K562 (cell line): ENCODE data around the gene CENPB.

ENCODE experiments used
- L3MBTL2 ChIP-seq: fragments of 450-650 bp; IDR thresholded peaks from 2 replicates; pipeline ENCODE4 v1.6.1; 2016; ENCODE audit warnings: mild to moderate bottlenecking, moderate library complexity
- POLR2A ChIP-seq: fragments of 450-650 bp; conservative IDR thresholded peaks from 2 replicates; pipeline ENCODE4 v1.6.1; 2016
- POLR2AphosphoS5 ChIP-seq: IDR thresholded peaks from 2 replicates; pipeline ENCODE4 v1.6.1; 2011; ENCODE audit warnings: mild to moderate bottlenecking, low read depth, low read length, moderate library complexity; ENCODE audit not compliant: control insufficient read depth, insufficient read depth
- POU5F1 ChIP-seq: fragments of 150-350 bp; IDR thresholded peaks from 2 replicates; pipeline ENCODE4 v1.6.1; 2014; ENCODE audit warnings: borderline replicate concordance, low read length, low read depth, mild to moderate bottlenecking; ENCODE audit not compliant: partially characterized antibody
- RFX5 ChIP-seq: IDR thresholded peaks from 2 replicates; pipeline ENCODE4 v1.6.1; 2011; ENCODE audit warnings: low read depth, mild to moderate bottlenecking, improper control_type of control experiment, low read length
- STAT5A ChIP-seq: IDR thresholded peaks from 2 replicates; pipeline ENCODE4 v1.6.1; 2012; ENCODE audit warnings: low read length, inconsistent platforms, borderline replicate concordance
- TAF1 ChIP-seq: IDR thresholded peaks from 2 replicates; pipeline ENCODE4 v1.6.1; 2011; ENCODE audit warnings: mild to moderate bottlenecking, low read length, moderate library complexity; ENCODE audit not compliant: insufficient read depth, control insufficient read depth, severe bottlenecking; ENCODE audit errors: extremely low read depth
- ZSCAN32 ChIP-seq: fragments of 450-650 bp; formaldehyde crosslinking; IDR thresholded peaks from 2 replicates; pipeline ENCODE4 v1.4.0; 2020; ENCODE audit warnings: mild to moderate bottlenecking, moderate library complexity
- TF ChIP-seq, protein P1 (sequence below), 3 experiments: IDR thresholded peaks in 2 of 3; conservative IDR thresholded peaks in 1 of 3; 2 replicates each; pipeline ENCODE4 v1.5.1; 2011 to 2012; ENCODE audit warnings: low read length in 3 of 3, mild to moderate bottlenecking in 3 of 3, control low read depth in 2 of 3, improper control_type of control experiment in 1 of 3, inconsistent platforms in 1 of 3, low read depth in 1 of 3, mixed read lengths in 1 of 3, moderate library complexity in 1 of 3; ENCODE audit not compliant: insufficient read depth in 2 of 3

DNA sequence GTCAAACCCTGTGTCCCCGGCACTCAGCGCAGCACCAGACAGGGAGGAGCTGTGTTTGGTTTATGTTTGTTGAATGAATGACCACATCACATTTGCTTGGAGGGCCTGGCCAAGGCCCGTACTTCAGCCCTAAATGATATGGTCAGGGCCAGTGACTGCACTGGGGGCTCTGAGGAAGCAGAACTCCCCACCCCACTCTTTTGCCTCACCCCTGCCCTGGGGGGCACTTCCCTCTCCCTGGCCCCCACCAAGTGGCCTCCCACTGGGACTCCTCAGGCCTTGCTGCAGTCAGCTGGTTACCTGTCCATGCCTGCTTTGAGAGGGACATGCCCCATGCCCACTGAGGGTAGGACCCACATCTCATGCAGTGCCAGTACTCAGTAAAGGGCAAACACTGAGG, 21.9 kb downstream of the CENPB start:
- TF ChIP-seq, protein P1, sequence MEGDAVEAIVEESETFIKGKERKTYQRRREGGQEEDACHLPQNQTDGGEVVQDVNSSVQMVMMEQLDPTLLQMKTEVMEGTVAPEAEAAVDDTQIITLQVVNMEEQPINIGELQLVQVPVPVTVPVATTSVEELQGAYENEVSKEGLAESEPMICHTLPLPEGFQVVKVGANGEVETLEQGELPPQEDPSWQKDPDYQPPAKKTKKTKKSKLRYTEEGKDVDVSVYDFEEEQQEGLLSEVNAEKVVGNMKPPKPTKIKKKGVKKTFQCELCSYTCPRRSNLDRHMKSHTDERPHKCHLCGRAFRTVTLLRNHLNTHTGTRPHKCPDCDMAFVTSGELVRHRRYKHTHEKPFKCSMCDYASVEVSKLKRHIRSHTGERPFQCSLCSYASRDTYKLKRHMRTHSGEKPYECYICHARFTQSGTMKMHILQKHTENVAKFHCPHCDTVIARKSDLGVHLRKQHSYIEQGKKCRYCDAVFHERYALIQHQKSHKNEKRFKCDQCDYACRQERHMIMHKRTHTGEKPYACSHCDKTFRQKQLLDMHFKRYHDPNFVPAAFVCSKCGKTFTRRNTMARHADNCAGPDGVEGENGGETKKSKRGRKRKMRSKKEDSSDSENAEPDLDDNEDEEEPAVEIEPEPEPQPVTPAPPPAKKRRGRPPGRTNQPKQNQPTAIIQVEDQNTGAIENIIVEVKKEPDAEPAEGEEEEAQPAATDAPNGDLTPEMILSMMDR (IDR thresholded peaks at IDR 0.05 in 2 of 3, conservative IDR thresholded peaks at IDR 0.05 in 1 of 3; ENCODE audit: insufficient read depth in 2 of 3, low read depth in 1 of 3, low read length in 3 of 3) = no peak
- TF ChIP-seq POLR2A (no peak), ZSCAN32 (no peak), RFX5 (no peak), POLR2AphosphoS5 (no peak), STAT5A (no peak), L3MBTL2 (no peak), POU5F1 (no peak), TAF1 (no peak)
